HCEC 1CT (cell line): ENCODE results near the gene PRR5L.

Source experiments
- DNase-seq: peaks from one replicate; pipeline ENCODE4 v3.0.0-alpha.2; 2017

Gene PRR5L

GRCh38 chr11:36361472-36361871 is 65.4 kb downstream of the PRR5L start:
- DNase-seq, result no peak

- DNase-seq, result peak; percentile 29
Measured at GRCh38 chr11:36361901-36362391, 65.9 kb downstream of the PRR5L start.

GRCh38 chr11:36362902-36363301 is 66.8 kb downstream of the PRR5L start:
- no peak for DNase-seq

GRCh38 chr11:36363361-36364268 is 67.5 kb downstream of the PRR5L start:
- DNase-seq, result no peak

- no peak for DNase-seq
Measured at GRCh38 chr11:36364551-36365325, 68.7 kb downstream of the PRR5L start.

GRCh38 chr11:36365907-36366306 is 69.8 kb downstream of the PRR5L start:
- DNase-seq, result no peak

- no peak for DNase-seq
Measured at GRCh38 chr11:36367806-36368680, 72.0 kb downstream of the PRR5L start.

- DNase-seq, result no peak
Measured at GRCh38 chr11:36371181-36371580, 75.1 kb downstream of the PRR5L start.

GRCh38 chr11:36371590-36371989 is 75.5 kb downstream of the PRR5L start:
- DNase-seq, result no peak

- DNase-seq, result peak; percentile 45
Measured at GRCh38 chr11:36372101-36372771, 76.1 kb downstream of the PRR5L start.

- DNase-seq, result no peak
Measured at GRCh38 chr11:36373016-36374010, 77.2 kb downstream of the PRR5L start.

GRCh38 chr11:36374726-36375125 is 78.6 kb downstream of the PRR5L start:
- DNase-seq, result no peak

- DNase-seq, result no peak
Measured at GRCh38 chr11:36375353-36376008, 79.4 kb downstream of the PRR5L start.

- no peak for DNase-seq
Measured at GRCh38 chr11:36376009-36376887, 80.2 kb downstream of the PRR5L start.

- no peak for DNase-seq
Measured at GRCh38 chr11:36376888-36377758, 81.0 kb downstream of the PRR5L start.

- DNase-seq, result no peak
Measured at GRCh38 chr11:36377759-36378564, 81.9 kb downstream of the PRR5L start.

GRCh38 chr11:36379653-36380052 is 83.6 kb downstream of the PRR5L start:
- no peak for DNase-seq
